ENCODE results near the gene IQCM. TPM values are rescaled to one million over a fixed set of nuclear protein-coding genes. Genes with fewer than 3 reads are reported as not detected.
"Not testable (repeated sequence)": the region's sequence is repeated elsewhere in the genome, so short reads cannot be mapped to it uniquely, and the experiment has no call there.

Gene IQCM
- total and polyA plus RNA-seq, 2 donors (not counting 1 experiment from before 2014, with no cell fraction given) = not detected

GRCh38 chr4:149345424-149345823 lies 470.2 kb downstream of the IQCM start:
- Histone ChIP-seq H3K79me2 (ENCODE audit: control insufficient read depth, insufficient read depth, low read length) (no peaks in the 10 kb centered on the region), H3K27ac (ENCODE audit: insufficient read depth, low read length) (no peak overlapping the region), H3K9ac (ENCODE audit: insufficient read depth, low read length) (no peak overlapping the region), H3K27me3 (ENCODE audit: control insufficient read depth, insufficient read depth, low read length) (no peaks in the 10 kb centered on the region), H2AFZ (ENCODE audit: low read length) (no peak overlapping the region), H3K9me3 (ENCODE audit: control insufficient read depth, insufficient read depth, low read depth, low read length) (no peaks in the 10 kb centered on the region), H3K4me1 (ENCODE audit: control insufficient read depth, extremely low read depth, insufficient read depth, low read length) (no peaks in the 10 kb centered on the region), H3K36me3 (ENCODE audit: control insufficient read depth, insufficient read depth, low read length) (no peaks in the 10 kb centered on the region), H3K4me2 (ENCODE audit: extremely low read depth, insufficient read depth, low read length) (no peak overlapping the region), H3K4me3 (replicated peaks in 1 of 4; ENCODE audit: control extremely low read depth in 1 of 4, insufficient read depth in 1 of 4, low read depth in 3 of 4, low read length in 4 of 4) (no peak overlapping the region), H4K20me1 (ENCODE audit: control insufficient read depth, extremely low read depth, insufficient read depth, low read length) (no peaks in the 10 kb centered on the region)
- no peak for TF ChIP-seq CTCF (conservative IDR thresholded peaks at IDR 0.05 in 1 of 2, IDR thresholded peaks at IDR 0.05 in 1 of 2; ENCODE audit: low read depth in 1 of 2, low read length in 2 of 2)
- no peak for TF ChIP-seq EZH2 (IDR thresholded peaks at IDR 0.05; ENCODE audit: low read length, missing control alignments)
- no peak for DNase-seq (ENCODE audit: low read depth in 2 of 2)

GRCh38 chr4:149344436-149344835 lies 471.2 kb downstream of the IQCM start:
- Histone ChIP-seq H3K9me3 (ENCODE audit: control insufficient read depth, insufficient read depth, low read depth, low read length) (no peaks in the 10 kb centered on the region), H4K20me1 (ENCODE audit: control insufficient read depth, extremely low read depth, insufficient read depth, low read length) (no peaks in the 10 kb centered on the region), H3K9ac (ENCODE audit: insufficient read depth, low read length) (no peak overlapping the region), H3K27ac (ENCODE audit: insufficient read depth, low read length) (no peak overlapping the region), H3K4me1 (ENCODE audit: control insufficient read depth, extremely low read depth, insufficient read depth, low read length) (no peaks in the 10 kb centered on the region), H3K79me2 (ENCODE audit: control insufficient read depth, insufficient read depth, low read length) (no peaks in the 10 kb centered on the region), H2AFZ (ENCODE audit: low read length) (no peak overlapping the region), H3K4me2 (ENCODE audit: extremely low read depth, insufficient read depth, low read length) (peak overlapping the region; percentile 25), H3K4me3 (replicated peaks in 1 of 4; ENCODE audit: control extremely low read depth in 1 of 4, insufficient read depth in 1 of 4, low read depth in 3 of 4, low read length in 4 of 4) (no peak overlapping the region), H3K27me3 (ENCODE audit: control insufficient read depth, insufficient read depth, low read length) (no peaks in the 10 kb centered on the region), H3K36me3 (ENCODE audit: control insufficient read depth, insufficient read depth, low read length) (no peaks in the 10 kb centered on the region)
- peak; percentile 68 to 83 for DNase-seq (ENCODE audit: low read depth in 2 of 2)
- TF ChIP-seq EZH2 (IDR thresholded peaks at IDR 0.05; ENCODE audit: low read length, missing control alignments) = no peak
- TF ChIP-seq CTCF (conservative IDR thresholded peaks at IDR 0.05 in 1 of 2, IDR thresholded peaks at IDR 0.05 in 1 of 2; ENCODE audit: low read depth in 1 of 2, low read length in 2 of 2) = no peak

GRCh38 chr4:149343614-149344013 lies 472.0 kb downstream of the IQCM start:
- Histone ChIP-seq H2AFZ (ENCODE audit: low read length) (no peak overlapping the region), H3K9ac (ENCODE audit: insufficient read depth, low read length) (no peak overlapping the region)
- TF ChIP-seq EZH2 (IDR thresholded peaks at IDR 0.05; ENCODE audit: low read length, missing control alignments) (no peak), CTCF (conservative IDR thresholded peaks at IDR 0.05 in 1 of 2, IDR thresholded peaks at IDR 0.05 in 1 of 2; ENCODE audit: low read depth in 1 of 2, low read length in 2 of 2) (no peak)

GRCh38 chr4:149341117-149341516 lies 474.5 kb downstream of the IQCM start:
- H3K27ac ChIP-seq (ENCODE audit: insufficient read depth, low read length); H3K9me3 ChIP-seq (ENCODE audit: control insufficient read depth, insufficient read depth, low read depth, low read length); H3K4me1 ChIP-seq (ENCODE audit: control insufficient read depth, extremely low read depth, insufficient read depth, low read length); DNase-seq (ENCODE audit: low read depth in 2 of 2); H3K9ac ChIP-seq (ENCODE audit: insufficient read depth, low read length); H3K4me2 ChIP-seq (ENCODE audit: extremely low read depth, insufficient read depth, low read length); H3K36me3 ChIP-seq (ENCODE audit: control insufficient read depth, insufficient read depth, low read length); H3K79me2 ChIP-seq (ENCODE audit: control insufficient read depth, insufficient read depth, low read length); H2AFZ ChIP-seq (ENCODE audit: low read length); H3K4me3 ChIP-seq (replicated peaks in 1 of 4; ENCODE audit: control extremely low read depth in 1 of 4, insufficient read depth in 1 of 4, low read depth in 3 of 4, low read length in 4 of 4); H4K20me1 ChIP-seq (ENCODE audit: control insufficient read depth, extremely low read depth, insufficient read depth, low read length); H3K27me3 ChIP-seq (ENCODE audit: control insufficient read depth, insufficient read depth, low read length): not testable (repeated sequence)

More at GRCh38 chr4:149343614-149344013, 472.0 kb downstream of the IQCM start:
- H3K79me2 ChIP-seq (ENCODE audit: control insufficient read depth, insufficient read depth, low read length) = no peaks in the 10 kb centered on the region
- H3K4me1 ChIP-seq (ENCODE audit: control insufficient read depth, extremely low read depth, insufficient read depth, low read length) = no peaks in the 10 kb centered on the region
- H3K4me3 ChIP-seq (replicated peaks in 1 of 4; ENCODE audit: control extremely low read depth in 1 of 4, insufficient read depth in 1 of 4, low read depth in 3 of 4, low read length in 4 of 4) = no peak overlapping the region
- H4K20me1 ChIP-seq (ENCODE audit: control insufficient read depth, extremely low read depth, insufficient read depth, low read length) = no peaks in the 10 kb centered on the region
- H3K27ac ChIP-seq (ENCODE audit: insufficient read depth, low read length) = no peak overlapping the region
- no peaks in the 10 kb centered on the region for H3K27me3 ChIP-seq (ENCODE audit: control insufficient read depth, insufficient read depth, low read length)
- no peaks in the 10 kb centered on the region for H3K9me3 ChIP-seq (ENCODE audit: control insufficient read depth, insufficient read depth, low read depth, low read length)
- no peak overlapping the region for H3K4me2 ChIP-seq (ENCODE audit: extremely low read depth, insufficient read depth, low read length)
- H3K36me3 ChIP-seq (ENCODE audit: control insufficient read depth, insufficient read depth, low read length) = no peaks in the 10 kb centered on the region
- DNase-seq (ENCODE audit: low read depth in 2 of 2) = no peak
